T47D (cell line): ENCODE measurements around the gene HAAO.
"Not testable (repeated sequence)": the region's sequence is repeated elsewhere in the genome, so short reads cannot be mapped to it uniquely, and the experiment has no call there.

ENCODE experiments used
- DNase-seq, 2 experiments: peaks; one replicate each; pipeline versions ENCODE4 v3.0.0 to v3.0.0-alpha.2; 2011 to 2012; ENCODE audit warnings: low read depth in 1 of 2, low spot score in 1 of 2
- JUND ChIP-seq: IDR thresholded peaks from 2 replicates; pipeline ENCODE4 v1.6.1; 2012; ENCODE audit warnings: low read depth
- in situ Hi-C: cut with HindIII; loops from 2 replicates; pipeline ENCODE4 v1.10.0; 2016; ENCODE audit warnings: low sequenced_read_pairs, low pct_unique_long_range_greater_than_20kb

Gene HAAO

GRCh38 chr2:42736598-42737322 is 55.6 kb downstream of the HAAO start:
- TF ChIP-seq JUND, result no peak
- in situ Hi-C loops, result no loop called here
- peak in 1 of 2 experiments; percentile 4 for DNase-seq

- no peak for DNase-seq
- TF ChIP-seq JUND, result no peak
- in situ Hi-C loops, result no loop called here
Measured at GRCh38 chr2:42733852-42734251, 58.5 kb downstream of the HAAO start.

GRCh38 chr2:42731316-42731715 is 61.1 kb downstream of the HAAO start:
- DNase-seq, in situ Hi-C loops: not testable (repeated sequence)

- in situ Hi-C loops, result no loop called here
- TF ChIP-seq JUND, result no peak
- DNase-seq, result no peak
Measured at GRCh38 chr2:42726680-42727079, 65.7 kb downstream of the HAAO start.

- TF ChIP-seq JUND, result no peak
- no peak for DNase-seq
Measured at GRCh38 chr2:42725657-42726056, 66.7 kb downstream of the HAAO start.

GRCh38 chr2:42724886-42725285 is 67.5 kb downstream of the HAAO start:
- TF ChIP-seq JUND, result no peak
- in situ Hi-C loops, result no loop called here
- no peak for DNase-seq

More at GRCh38 chr2:42725657-42726056, 66.7 kb downstream of the HAAO start:
- in situ Hi-C loops, result no loop called here

- in situ Hi-C loops, result no loop called here
- no peak for DNase-seq
Measured at GRCh38 chr2:42723465-42723864, 68.9 kb downstream of the HAAO start.

GRCh38 chr2:42722320-42723190 is 69.8 kb downstream of the HAAO start:
- DNase-seq, result no peak
- TF ChIP-seq JUND, result no peak
- in situ Hi-C loops, result no loop called here

More at GRCh38 chr2:42723465-42723864, 68.9 kb downstream of the HAAO start:
- no peak for TF ChIP-seq JUND

GRCh38 chr2:42721898-42722297 is 70.5 kb downstream of the HAAO start:
- no peak for DNase-seq
- in situ Hi-C loops, result no loop called here
- TF ChIP-seq JUND, result no peak
